HG02798 (cell line): ENCODE measurements around the gene KCNQ2.

ENCODE experiments used
- ATAC-seq: cut with Tn5 transposase; IDR thresholded peaks from one replicate; pipeline ENCODE4 v1.9.1; 2021; ENCODE audit warnings: mild to moderate bottlenecking; ENCODE audit not compliant: unreplicated experiment, poor library complexity

The KCNQ2 gene

DNA sequence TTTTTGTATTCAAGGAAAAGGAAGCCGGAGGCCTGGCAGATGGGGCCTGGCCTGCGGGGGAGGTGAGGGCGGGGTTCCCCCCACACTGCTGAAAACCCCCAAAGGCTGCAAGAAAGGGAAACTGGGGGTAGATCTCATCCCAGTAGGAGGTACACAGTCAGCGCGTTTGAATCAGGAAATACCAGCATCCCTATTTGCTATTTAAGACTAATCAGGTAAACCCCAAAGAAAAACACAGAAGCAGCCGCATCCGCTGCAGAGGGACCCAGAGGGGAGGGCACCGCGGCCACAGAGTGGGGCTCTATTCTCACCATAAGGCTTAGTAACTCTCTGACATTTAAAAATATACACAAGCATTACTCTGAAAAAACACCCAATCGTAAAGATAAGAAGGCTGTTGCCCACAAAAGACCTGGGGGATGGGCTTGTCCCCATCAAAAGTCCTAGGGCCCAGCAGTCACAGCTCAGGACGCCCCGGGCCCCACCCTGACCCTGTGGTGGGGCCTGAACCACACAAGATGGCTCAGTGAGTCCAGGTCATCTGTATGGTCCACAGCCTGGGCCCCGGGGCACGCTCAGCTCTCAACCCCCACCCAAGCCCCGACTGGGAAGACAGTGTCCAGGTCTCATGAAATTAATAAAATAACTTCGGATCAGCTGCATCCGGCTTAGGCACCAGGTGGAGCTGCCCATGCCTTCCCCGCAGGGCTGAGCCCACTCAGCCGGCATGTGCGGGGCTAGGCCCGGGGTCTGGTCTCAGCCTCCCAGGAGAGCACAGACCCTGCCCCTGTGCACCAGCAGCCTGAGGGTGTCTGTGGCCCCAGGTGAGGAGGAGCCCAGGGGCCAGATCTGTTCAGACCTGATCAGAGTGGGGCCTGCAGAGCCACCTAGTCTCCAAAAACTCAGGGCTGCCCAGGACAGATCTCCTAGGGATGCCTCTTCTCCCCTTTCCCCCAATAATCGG is 31.0 kb downstream of the KCNQ2 start:
- no peak for ATAC-seq

DNA sequence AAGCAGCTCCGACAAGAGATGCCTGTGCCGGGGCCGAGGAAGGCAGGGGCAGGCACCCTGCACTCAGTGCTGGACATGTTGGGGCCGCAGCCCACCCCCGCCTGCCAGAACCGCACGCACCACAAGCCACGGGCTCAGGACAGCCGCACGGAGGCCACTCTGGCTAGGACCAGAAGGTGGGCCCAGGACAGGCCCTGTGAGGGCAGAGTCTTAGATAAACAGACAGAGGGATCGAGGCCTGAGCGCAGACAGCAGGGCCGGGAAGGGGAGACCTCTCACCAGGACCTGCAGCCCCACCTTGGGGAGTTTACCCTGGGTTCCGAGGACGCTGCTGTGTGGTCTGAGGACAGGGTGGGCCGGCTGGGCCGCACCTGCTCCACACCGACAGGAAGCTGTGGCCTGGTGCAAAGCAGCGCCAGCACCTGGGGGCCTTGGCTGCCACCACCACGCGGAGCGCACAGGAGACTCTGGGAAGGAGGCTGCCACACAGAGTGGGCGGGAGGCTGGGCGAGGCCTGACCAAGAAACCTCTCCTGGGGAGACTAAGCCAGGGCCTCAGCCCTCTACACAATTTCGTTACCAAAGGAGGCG is 32.0 kb downstream of the KCNQ2 start:
- ATAC-seq: no peak

DNA sequence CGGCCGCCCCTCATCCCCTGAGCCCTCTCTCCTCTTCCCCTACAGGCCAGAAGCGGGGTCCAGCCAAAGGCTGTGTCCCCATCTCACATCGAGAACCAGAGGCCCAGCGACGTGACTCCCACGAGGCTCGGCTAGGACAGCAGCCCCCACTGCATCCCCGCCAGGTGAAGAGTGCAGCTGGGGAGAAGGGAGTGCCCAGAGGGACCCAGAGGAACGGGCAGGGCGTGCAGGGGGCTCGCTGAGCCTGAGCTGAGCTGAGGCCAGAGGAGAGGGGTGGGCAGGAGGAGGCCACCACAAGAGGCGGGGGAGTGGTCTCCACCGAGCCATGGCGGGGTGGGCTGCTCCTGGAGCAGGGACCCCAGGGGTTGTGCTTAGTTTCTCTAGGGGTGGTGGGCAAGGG is 32.6 kb downstream of the KCNQ2 start:
- ATAC-seq: no peak

DNA sequence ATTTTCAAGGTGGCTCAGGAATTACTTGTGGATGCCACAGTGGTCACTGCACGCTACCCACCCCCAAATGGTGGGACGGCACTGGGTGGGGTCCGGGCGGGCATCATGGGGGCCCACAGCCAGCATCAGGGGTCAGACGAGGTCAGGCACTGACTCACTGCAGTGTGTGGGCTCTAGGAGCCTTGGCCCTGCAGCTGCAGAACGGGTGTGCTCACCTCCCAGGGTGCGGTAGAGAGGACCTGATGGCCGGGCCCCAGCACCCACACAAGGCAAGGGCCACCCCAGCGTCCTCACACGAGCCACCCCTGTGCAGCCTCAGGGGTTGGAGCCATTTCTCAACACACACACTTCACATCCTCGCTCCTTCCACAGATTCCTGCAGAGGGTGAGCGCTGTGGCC is 34.3 kb downstream of the KCNQ2 start:
- no peak for ATAC-seq

DNA sequence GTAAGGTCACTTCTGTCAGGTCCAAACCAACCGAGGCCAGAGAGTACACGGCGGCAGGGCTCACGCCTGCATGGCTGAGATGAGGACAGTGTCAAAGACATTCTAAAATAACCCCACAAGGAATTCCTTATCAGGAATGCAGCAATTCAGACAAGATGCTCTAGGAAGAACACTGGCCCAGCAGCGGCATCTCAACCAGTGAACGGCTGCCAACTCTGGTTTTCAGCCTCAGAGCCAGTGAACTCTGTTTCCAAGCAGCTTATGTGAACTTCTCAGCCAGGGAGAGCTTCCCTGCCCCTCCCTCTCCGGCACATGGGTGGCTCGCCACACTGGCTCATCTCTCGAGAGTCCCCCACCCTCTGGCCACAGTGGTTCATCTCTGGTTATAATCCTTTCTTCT is 36.9 kb downstream of the KCNQ2 start:
- ATAC-seq: no peak

DNA sequence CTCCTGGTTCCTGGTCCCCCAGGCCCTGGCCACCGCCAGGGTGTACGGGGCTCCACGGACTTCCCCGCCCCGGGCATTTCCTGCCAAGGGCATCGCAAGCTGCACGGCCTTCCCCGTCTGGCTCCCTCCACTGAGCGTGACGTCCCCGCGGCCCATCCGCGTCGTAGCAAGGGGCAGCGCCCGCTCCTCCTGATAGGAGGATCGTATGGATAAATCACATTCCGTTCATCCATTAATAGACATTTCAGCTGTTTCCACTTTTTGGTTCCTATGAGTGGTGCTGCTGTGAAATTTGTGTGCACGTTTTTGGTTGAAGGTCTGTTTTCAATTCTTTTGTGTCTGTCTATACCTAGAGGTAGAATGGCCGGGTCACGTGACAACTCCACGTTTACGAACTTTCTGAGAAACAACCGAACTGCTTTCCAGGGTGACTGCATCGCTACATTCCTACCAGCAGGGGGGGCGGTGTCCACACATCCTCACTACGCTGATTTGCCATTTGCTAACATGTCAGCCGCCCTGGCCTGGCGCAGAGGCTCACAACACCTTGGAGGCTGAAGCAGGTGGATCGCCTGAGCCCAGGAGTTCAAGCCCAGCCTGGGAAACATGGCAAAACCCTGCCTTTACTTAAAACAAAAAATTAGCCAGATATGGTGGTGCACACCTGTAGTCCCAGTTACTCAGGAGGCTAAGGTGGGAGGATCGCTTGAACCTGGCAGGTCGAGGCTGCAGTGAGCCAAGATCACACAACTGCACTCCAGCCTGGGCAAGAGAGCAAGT is 37.7 kb downstream of the KCNQ2 start:
- no peak for ATAC-seq

DNA sequence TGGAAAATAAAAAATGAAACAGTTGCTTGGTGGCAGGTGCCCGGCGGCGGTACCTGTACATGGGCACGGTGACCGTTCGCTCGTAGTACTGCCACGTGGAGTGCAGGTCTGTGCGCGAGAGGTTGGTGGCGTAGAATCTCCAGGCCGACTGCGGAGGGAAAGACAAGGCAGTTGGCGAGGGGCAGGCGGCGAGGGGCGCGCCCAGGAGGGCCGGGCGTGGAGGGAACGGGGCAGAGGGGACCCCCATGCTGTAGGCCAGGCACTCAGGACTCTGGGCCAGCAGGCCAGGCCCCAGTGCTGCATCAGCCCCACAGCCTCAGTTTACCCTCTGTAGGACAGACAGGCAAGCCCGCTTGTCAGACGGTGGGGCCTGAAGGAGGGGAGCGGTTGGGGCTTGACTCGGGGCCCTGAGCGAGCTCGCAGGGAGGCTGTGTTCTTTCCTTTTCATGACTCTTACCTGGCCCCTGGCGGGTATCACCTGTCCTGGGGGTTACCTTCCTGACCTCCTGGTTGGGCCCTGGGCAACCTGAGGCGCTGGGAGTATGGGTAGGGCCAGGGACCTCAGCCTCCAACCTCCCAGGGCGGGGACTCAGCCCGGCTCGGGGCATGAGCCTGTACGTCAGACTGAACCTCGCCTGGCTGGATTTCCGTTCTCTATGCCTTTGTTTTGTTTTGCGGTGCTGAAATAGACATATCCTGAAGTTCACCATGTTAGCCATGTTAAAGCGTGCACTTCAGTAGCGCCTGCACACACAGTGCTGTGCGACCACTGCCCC is 38.5 kb downstream of the KCNQ2 start:
- no peak for ATAC-seq

DNA sequence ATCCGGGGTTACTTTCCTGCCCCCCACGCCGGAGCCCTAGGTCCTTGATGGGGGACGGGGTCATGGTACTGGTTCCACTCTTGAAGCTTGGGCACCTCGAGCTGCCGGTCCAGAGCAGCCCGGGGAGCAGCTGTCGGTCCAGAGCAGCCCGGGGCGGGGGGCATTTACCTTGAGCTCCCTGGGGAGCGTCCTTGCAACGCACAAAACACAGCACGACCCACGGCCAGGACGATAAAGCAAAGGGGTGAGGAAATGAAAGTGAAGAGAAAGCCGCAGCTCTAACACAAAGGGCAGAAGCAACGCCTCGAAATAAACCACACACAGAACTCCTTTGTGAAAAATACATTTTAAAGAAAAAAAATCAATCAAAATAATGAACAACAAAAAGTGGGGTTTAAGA is 39.1 kb downstream of the KCNQ2 start:
- ATAC-seq: no peak

DNA sequence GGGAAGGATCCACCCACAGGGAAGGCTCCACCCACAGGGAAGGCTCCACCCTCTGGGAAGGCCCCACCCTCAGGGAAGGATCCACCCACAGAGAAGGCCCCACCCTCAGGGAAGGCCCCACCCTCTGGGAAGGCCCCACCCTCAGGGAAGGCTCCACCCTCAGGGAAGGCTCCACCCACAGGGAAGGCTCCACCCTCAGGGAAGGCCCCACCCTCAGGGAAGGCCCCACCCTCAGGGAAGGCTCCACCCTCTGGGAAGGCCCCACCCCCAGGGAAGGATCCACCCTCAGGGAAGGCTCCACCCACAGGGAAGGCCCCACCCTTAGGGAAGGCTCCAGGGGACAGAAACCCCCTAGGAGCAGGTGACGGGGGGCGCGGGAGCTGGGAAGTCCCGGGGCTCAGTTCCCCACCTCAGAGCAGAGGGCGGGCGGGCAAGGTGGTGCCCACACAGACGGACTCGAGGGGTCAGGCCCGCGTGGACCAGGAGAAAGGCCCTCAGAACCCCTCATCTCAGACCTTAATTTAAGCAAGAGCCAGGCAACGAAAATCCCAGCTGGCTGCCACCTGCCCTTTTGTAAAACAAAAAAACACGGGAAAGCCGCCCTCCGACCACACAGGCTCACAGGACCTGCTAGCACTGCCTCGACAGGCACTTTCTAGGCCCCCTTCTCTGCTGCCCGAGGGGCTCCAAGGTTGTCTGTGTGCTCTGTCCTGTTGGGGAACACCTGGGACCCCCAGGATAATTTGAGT is 39.7 kb downstream of the KCNQ2 start:
- no peak for ATAC-seq

DNA sequence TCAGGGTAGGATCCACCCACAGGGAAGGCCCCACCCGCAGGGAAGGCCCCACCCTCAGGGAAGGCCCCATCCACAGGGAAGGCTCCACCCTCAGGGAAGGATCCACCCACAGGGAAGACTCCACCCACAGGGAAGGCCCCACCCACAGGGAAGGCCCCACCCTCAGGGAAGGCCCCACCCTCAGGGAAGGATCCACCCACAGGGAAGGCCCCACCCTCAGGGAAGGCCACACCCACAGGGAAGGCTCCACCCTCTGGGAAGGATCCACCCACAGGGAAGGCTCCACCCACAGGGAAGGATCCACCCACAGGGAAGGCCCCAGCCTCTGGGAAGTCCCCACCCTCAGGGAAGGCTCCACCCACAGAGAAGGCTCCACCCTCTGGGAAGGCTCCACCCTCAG is 40.5 kb downstream of the KCNQ2 start:
- no peak for ATAC-seq

DNA sequence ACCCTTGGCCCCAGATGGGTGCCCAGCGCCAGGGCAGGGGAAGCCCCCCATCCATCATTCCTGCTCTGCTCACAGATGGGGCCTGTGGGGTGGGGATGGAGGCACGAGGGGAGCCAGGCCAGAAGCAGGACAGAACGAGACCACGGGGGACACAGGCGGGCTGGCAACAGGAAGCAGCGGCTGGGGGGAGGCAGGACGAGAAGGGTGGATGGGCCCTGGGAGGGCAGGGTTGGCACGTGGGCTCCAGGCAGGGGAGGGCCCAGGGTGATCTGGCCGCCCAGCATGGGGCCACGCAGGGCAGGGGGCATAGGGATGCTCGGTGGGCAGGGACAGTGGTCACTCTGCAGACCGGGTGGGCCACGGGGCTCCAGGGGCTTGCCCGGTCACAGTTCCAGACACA is 41.6 kb downstream of the KCNQ2 start:
- ATAC-seq: no peak

DNA sequence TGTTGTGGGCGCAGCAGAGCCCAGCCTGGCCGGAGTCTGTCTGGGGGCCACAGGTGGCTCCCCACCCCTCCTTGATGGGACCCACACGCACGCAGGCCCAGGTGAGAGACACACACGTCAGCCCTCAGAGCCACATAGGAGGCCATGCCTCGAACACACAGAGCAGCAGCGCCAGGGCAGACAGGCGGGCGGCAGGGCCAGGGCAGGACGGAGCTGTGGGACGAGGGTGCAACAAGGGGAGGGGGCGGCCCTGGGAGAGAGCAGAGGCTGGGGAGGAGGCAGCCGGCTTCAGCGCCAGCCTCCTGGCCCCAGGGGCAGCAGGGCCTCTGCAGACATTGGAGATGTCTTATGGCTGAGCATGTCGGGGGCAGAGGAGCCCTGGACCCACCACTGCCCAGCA is 42.5 kb downstream of the KCNQ2 start:
- no peak for ATAC-seq

DNA sequence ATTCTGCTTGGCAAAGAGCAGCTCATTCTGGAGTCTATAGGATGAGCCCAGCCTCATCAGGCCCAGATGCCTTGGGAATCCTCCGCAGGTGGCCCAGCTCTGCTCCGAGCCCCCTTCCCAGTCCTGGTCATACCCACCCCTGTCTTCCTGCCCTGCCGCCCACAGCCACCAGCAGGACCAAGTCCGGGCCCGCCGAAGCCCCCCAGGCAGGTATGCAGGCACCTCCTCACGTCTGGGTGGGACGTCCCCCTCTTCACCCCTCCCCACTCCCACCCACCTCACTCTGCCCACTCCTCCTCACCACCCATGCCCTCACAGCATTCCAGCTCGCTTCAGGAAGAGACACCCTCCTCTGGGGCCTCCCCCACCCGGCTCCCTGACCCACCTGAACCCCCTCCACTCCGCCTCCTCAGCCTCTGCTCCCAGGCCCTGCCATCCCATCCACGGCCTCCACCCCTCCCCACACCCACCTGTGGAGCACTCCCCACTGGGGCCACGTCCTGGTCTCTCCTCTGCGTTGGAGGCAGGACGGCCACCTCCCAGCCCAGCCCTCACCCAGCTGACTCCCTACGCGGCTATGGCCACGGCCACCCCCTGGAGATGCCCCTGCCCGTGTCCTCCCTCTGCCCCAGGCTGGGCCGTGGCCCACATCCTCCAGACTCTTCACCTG is 43.4 kb downstream of the KCNQ2 start:
- no peak for ATAC-seq

DNA sequence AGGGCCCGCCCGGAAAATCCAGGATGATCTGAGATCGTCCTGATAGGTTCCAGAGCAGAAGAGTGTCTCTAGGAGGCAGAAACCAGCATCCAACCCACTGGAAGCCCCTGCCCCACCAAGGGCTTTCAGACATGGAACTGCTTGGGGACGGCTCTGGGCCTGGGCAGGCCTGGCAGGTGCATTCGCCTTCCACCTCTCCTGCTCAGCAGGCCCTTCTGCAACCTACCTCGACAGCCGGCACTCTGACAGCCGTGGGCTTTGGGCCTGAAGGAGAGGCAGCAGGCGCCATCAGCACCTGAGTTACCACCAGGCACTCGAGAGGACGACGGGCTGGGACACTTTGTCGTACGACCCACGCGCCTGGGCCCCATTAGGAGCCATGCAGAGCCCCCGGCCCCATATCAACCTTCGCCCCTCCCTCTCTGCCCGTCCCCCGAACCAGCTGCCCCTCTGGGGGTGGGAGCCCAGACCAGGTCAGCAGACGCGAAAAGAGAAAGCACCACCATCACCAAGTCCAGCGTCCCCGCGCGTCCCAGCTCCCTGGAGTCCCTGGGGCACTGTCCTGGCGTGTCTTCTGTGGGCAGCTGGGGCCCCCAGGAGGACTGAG is 44.6 kb downstream of the KCNQ2 start:
- ATAC-seq: no peak

DNA sequence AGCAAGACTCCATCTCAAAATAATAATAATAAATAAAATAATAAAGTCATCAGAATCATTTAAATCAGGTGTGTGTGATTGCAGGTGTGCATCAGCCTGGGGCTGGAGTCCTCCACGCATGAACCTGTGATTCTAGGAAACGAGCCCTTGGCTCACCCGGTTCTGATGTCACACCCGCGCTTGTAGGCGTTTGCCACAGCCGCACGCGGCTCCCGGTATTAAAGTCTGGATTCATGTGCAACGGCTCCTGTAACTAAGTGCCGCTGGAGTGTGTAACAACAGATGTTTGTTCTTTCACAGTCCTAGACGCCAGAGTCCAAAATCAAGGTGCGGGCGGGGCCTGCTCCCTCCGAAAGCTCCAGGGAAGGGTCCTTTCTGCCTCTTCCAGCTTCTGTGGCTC is 45.2 kb downstream of the KCNQ2 start:
- ATAC-seq: no peak

DNA sequence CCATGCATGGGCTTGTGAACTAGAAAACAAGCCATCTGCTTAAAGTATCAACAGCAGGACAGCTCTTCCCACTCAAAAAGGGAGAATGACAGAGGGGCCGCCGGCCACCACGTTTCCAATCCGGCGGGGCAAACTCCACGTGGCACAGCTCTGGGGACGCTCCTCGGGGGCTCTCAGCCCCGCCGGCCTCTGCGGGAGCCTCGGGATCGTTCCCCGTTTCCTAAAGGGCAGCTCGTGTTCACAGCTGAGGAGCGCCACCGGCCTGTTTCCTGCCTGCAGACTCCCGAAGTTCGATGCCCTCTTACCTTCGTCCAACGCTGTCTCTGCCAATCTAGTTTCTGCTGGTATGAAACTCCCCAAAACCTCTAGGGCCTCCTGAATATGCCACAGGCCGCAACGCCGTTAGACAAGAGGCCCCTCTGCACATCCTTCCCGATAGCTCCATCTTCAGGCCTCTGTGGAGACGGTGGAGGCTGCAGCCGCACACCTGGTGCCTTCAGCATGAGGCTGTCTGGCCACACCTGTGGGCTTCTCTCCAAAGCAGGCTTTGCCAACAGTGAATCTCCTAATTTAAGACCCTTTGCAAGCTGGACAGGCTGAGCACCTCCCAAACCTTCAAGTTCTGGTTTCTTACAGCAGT is 46.5 kb downstream of the KCNQ2 start:
- ATAC-seq: no peak

DNA sequence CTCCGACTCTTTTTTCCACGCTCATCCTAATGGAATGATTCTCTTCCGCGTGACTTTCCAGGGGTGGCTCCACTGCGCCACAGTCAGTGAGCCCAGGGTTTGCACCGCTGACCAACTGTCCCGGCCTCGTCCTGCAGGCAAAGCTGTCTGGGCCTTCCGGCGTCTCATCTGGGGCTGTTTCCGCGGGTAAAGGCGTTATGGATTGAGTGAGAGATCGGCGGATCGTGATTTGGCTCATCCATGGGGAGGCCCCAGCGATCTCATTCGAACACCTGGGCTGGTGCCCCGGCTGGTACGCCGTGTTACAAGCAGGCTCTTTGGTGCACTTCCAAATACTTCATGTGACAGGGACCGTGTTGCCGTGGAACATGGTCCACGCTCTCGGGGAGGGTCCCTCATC is 47.8 kb downstream of the KCNQ2 start:
- no peak for ATAC-seq

DNA sequence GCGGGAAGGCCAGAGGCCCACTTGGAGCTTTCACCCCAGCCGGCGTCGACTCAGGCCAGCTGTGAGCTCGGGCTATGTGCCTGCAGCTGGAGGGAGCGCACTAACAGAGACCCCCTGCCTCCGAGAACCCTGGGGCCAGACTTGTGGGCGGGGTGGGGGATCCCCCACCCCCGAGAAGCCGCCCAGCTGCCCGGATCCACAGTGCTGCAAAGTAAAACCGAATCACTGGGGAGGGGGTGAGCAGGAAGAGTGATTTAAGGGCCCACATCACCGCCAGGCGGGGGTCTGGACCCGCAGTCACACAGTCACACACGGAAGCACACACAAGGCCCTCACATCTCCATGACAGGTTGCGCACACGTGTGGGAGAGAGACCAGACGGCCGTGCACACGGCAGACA is 48.7 kb downstream of the KCNQ2 start:
- ATAC-seq: no peak
